AG10803 (cell line): ENCODE measurements around the gene TMEM14A.

Experiments used
- DNase-seq: peaks from one replicate; pipeline ENCODE4 v3.0.0; 2010; ENCODE audit warnings: low read depth
- H3K4me3 ChIP-seq: 2 replicates; pipeline ENCODE4 v1.5.1; 2011; ENCODE audit warnings: mild to moderate bottlenecking, low read length, control low read depth
- CTCF ChIP-seq: conservative IDR thresholded peaks from 2 replicates; pipeline ENCODE4 v1.5.1; 2011; ENCODE audit warnings: mild to moderate bottlenecking, low read length, control low read depth, inconsistent platforms

The TMEM14A gene

GRCh38 chr6:52670502-52671409 lies at the start of gene TMEM14A:
Gene TMEM14A, plus strand, starts transcription at chr6:52671113. Its CDS starts 5,990 bp downstream, at chr6:52677103.
- DNase-seq = peak; percentile 92
- H3K4me3 ChIP-seq = peak within 1 kb of the TSS; percentile 90
- TF ChIP-seq CTCF = peak; percentile 12; the same call in 1 of the 2 replicates

- no peak for DNase-seq
- no peak overlapping the region for H3K4me3 ChIP-seq
- no peak for TF ChIP-seq CTCF
Measured at GRCh38 chr6:52621631-52622030, 49.3 kb upstream of the TMEM14A start.

- no peak for DNase-seq
- H3K4me3 ChIP-seq = no peak overlapping the region
- no peak for TF ChIP-seq CTCF
Measured at GRCh38 chr6:52622810-52623209, 48.1 kb upstream of the TMEM14A start.

GRCh38 chr6:52632011-52632410 lies 38.9 kb upstream of the TMEM14A start:
- DNase-seq = no peak
- no peak for TF ChIP-seq CTCF
- no peak overlapping the region for H3K4me3 ChIP-seq

- no peak for DNase-seq
- H3K4me3 ChIP-seq = no peak overlapping the region
- no peak for TF ChIP-seq CTCF
Measured at GRCh38 chr6:52634211-52634610, 36.7 kb upstream of the TMEM14A start.

- DNase-seq = no peak
- TF ChIP-seq CTCF = no peak
- no peak overlapping the region for H3K4me3 ChIP-seq
Measured at GRCh38 chr6:52635049-52635577, 35.8 kb upstream of the TMEM14A start.

GRCh38 chr6:52636830-52637229 lies 34.1 kb upstream of the TMEM14A start:
- DNase-seq = no peak
- H3K4me3 ChIP-seq = no peak overlapping the region
- TF ChIP-seq CTCF = no peak
